DMS79 treated with DMSO at 0.1 percent for 48 hours (cell line): ENCODE data around the gene OR6K3.

Experiments
- DNase-seq: peaks from one replicate; lab custom pipeline; 2025; lab: John Stamatoyannopoulos, UW

The OR6K3 gene

DNA sequence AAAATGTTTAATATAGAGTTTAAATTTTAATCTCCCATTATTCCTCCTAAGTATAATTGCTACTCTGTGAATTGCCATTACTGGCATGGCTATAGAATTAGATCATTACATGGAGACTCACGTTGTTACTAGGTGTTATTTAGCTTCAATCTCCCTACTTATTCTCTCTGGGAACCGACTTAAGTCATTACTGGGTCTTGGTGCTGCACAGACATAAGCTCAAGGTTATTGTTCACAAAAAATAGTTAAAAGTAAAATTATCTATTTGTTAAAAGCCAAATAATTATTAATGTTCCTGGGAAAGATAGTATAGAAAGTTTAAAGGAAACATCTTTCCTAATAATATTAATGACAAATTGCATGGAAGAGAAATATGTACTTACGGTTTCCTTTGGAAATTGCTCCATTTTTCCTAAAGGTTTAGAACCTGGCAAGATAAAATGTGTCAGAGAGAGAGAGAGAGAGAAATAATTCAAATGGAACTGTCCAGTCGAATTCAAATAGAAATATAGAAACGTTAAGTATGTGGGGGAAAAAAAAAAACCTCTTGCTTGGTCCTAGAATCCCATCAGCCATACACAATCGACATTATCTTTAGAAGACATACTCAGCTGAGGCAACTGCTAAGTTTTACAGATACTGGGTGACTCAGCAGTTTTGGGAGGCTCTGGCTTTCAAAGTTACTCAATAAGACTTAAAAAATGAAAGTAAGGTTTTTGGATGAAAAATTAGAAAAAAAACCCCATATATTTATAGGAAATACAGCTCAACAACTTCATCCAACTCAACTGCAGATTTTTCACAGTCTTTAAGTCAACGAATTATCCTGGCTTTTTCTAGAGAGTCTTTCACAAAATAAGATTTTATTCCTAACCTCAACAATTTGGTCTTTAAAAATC, 34.2 kb downstream of the OR6K3 start, which contains the start of gene SPTA1:
Gene SPTA1, minus strand, starts transcription at position 605 of the 899 bp plus-strand sequence. Its CDS starts 198 bp downstream, at position 407.
- no peak for DNase-seq

DNA sequence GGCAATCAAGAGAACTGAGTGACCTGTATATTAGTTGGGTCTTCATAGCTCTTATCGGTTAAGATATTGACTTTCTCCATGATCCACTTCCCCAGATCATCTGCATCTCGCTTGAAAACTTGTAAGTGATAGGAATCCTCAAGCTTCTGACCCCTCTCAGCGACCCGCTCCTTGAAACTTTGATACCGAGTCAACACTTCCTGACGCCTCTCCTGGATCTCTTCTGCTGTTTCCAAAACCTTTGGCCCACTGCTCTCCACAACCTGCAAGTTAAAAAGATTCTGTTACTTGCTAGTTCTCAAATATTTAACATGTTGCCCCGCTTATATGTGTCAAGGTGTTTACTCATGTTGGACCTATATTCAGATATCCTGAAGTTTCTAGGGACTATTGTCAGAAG, 35.4 kb downstream of the OR6K3 start:
- DNase-seq, result no peak

DNA sequence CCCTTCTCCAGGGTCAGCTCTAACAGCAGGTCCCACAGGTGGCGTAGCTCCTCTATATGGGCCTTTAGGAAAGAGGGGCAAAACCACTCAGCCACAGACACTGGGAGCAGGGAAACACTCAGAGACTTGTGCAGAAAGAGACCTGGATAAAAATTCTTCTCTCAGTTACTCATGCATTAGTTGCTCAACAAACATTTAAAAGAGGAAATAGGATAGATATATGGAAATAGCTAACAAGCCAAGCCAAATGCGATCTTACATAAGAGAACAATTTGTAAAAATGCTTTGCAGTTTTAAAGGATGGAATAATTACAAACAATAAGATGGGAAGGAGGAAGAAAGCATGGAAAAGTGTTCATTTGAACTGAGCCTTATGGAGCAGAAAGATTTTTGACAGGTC, 38.9 kb downstream of the OR6K3 start:
- no peak for DNase-seq

DNA sequence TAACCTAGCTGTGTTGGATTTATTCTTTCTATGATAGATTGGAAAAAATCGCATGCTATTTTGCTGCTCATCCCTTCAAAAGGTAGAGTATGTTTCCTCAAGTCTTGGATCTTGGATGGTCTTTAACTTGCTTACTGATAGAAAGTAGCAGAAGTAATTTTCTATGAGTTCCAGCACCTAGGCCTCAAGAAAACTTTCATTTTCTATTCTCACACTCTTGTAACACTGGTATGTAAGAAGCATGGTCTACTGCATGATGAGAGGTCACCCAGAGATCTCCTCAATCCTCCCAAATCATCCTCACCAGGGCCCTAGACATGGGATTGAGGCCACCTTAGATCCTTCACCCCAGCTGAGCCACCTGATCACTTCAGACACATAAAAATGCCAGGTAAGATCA, 41.2 kb downstream of the OR6K3 start:
- no peak for DNase-seq

DNA sequence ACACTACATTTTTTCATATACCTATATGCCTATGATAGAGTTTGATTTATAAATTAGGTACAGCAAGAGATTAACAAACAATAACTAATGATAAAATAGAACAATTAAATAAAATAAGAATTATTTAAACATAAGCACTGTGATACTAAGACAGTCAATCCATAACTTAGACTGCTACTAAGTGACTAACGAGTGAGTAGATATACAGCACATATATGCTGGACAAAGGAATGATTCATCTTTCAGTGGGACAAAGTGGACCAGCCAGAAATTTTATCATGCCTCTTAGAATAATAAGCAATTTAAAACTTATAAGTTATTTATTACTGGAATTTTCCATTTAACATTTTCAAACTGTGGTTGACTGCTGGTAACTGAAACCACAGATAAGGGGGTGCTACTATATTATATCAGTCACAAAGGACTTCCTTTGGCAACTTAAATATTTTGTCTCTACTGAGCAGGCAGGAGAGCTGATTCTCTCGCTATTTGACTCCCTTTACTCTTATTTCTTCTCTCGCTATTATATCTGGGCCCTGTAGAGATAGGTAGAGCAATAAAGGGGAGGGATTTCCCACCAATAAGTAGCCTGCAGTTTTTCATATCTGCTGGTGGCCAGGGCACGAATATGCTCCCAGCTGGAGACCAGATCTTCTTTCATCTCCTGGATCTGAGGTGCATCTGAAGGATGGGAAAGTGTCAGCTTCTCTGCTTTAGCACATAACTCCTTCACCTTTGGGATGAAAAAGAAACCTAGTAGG, 44.8 kb downstream of the OR6K3 start:
- no peak for DNase-seq

DNA sequence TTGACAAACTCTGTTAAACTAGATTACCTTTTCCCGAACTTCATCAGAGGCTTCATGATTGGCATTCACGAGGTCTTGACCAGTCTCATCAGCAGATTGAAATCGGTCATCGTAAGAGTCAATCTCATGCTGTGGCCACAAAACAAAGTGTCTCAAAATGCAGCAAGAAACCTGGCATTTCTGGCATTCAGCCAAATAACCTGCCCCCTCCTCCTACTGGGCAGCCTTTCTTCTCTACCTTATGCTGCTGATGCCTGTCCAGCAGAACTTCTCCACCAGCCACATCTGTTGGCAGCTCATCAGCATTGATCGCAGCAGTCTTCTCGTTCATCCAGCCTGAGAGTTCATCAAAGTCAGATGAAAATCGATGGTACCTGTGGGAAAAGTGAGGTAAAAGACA, 46.2 kb downstream of the OR6K3 start:
- no peak for DNase-seq
